Osteocyte (in vitro differentiated cells): Measurements from ENCODE around the gene PRPF8. TPM values are rescaled to one million over a fixed set of nuclear protein-coding genes. Genes with fewer than 3 reads are reported as not detected.
A peak's percentile ranks its signal among the peaks of the same experiment; 100 is the strongest.

Source experiments
- DNase-seq: peaks from one replicate; pipeline ENCODE4 v3.0.0; 2021; ENCODE audit warnings: mixed read lengths; ENCODE audit not compliant: unreplicated experiment; ENCODE audit errors: extremely low spot score
- H3K27ac Mint-ChIP-seq: one replicate; pipeline ENCODE4 v1.8.0; 2021; ENCODE audit warnings: mild to moderate bottlenecking, mixed read lengths; ENCODE audit not compliant: unreplicated experiment
- H3K27me3 Mint-ChIP-seq: one replicate; pipeline ENCODE4 v1.8.0; 2021; ENCODE audit warnings: mixed read lengths; ENCODE audit not compliant: unreplicated experiment
- H3K36me3 Mint-ChIP-seq: one replicate; pipeline ENCODE4 v1.8.0; 2021; ENCODE audit warnings: mixed read lengths; ENCODE audit not compliant: unreplicated experiment
- H3K4me1 Mint-ChIP-seq: one replicate; pipeline ENCODE4 v1.8.0; 2021; ENCODE audit warnings: mixed read lengths; ENCODE audit not compliant: unreplicated experiment
- H3K4me3 Mint-ChIP-seq: one replicate; pipeline ENCODE4 v1.8.0; 2021; ENCODE audit warnings: mild to moderate bottlenecking, moderate library complexity, mixed read lengths; ENCODE audit not compliant: unreplicated experiment
- H3K9me3 Mint-ChIP-seq: one replicate; pipeline ENCODE4 v1.8.0; 2021; ENCODE audit warnings: mixed read lengths; ENCODE audit not compliant: unreplicated experiment
- total RNA-seq: library from RNA; stranded (reverse); gene quantifications from 2 replicates; pipeline ENCODE4 v1.2.1, GENCODE V29; 2021
- TF ChIP-seq, protein P1 (sequence below): fragments of 200-600 bp; sonication (generic); IDR thresholded peaks from 2 replicates; pipeline ENCODE4 v1.5.0; 2021; ENCODE audit warnings: antibody characterized with exemption, mild to moderate bottlenecking, moderate library complexity

PRPF8 gene
- total RNA-seq, 1 donor from 2014 or later: 238 TPM

DNA sequence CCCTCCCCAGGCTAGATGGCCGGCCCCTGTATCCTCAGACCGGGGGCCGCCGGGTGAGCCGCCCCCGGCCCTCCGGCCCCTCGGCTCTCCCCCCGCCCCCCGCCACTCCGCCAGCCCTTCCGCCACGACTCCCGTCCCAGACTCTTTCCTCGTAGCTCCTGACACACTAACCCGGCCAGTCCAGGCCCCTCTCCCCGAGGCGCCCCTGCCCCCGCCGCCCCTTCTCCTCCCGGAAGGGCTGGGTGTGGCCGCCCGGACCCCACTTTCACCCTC, 31.1 kb upstream of the PRPF8 start:
- Mint-ChIP-seq H3K4me1 (peaks cover 60% of the 10 kb centered on the region), H3K4me3 (peak overlapping the region; percentile 94), H3K9me3 (no peaks in the 10 kb centered on the region), H3K36me3 (peaks cover 17% of the 10 kb centered on the region), H3K27me3 (no peaks in the 10 kb centered on the region), H3K27ac (peak overlapping the region; percentile 97)
- no peak for DNase-seq
- TF ChIP-seq, protein P1, sequence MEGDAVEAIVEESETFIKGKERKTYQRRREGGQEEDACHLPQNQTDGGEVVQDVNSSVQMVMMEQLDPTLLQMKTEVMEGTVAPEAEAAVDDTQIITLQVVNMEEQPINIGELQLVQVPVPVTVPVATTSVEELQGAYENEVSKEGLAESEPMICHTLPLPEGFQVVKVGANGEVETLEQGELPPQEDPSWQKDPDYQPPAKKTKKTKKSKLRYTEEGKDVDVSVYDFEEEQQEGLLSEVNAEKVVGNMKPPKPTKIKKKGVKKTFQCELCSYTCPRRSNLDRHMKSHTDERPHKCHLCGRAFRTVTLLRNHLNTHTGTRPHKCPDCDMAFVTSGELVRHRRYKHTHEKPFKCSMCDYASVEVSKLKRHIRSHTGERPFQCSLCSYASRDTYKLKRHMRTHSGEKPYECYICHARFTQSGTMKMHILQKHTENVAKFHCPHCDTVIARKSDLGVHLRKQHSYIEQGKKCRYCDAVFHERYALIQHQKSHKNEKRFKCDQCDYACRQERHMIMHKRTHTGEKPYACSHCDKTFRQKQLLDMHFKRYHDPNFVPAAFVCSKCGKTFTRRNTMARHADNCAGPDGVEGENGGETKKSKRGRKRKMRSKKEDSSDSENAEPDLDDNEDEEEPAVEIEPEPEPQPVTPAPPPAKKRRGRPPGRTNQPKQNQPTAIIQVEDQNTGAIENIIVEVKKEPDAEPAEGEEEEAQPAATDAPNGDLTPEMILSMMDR: no peak

DNA sequence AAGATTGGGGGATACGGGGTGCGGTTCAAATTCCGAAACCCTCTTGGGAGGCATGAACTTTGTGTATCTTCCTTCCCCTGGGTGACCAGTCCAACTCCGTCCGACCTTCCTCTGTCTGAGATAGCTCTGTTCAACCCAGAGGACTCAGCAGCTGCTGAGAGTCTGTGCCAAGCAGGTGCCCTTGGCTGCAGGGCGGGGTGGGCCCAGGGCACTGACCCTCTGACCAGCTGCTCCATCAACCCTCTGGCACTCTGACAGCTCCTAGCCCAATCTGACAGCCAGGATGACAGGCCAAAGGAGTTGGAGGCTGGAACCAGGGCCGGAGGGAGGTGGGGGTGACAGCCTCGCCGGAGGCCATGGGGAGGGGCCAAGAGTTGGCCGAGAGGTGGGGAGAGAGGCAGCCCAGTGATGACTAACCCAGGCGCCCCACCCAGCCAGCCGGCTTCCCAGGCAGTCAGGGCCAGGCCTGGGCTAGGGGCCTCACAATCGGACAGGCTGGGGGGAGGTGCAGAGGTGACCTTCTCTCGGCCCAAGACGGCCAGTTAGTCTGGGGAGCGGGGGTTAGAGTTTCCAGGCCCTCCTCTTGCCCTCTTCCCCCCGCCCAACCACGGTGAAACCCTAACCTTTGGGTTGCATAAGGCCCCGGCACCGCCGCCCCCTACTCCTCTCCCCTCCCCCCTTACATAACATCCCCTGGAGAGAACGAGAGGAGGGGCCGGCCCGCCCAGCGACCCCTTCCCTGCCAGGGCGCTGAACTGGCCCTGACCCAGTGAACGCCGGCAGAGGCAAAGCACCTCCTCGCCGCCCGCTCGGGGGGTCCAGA, 30.5 kb upstream of the PRPF8 start:
- Mint-ChIP-seq H3K4me3 (peak overlapping the region; percentile 94), H3K27ac (peak overlapping the region; percentile 97), H3K4me1 (peaks cover 59% of the 10 kb centered on the region), H3K36me3 (peaks cover 17% of the 10 kb centered on the region), H3K9me3 (no peaks in the 10 kb centered on the region), H3K27me3 (no peaks in the 10 kb centered on the region)
- DNase-seq: peak; percentile 96
- TF ChIP-seq, protein P1: no peak

DNA sequence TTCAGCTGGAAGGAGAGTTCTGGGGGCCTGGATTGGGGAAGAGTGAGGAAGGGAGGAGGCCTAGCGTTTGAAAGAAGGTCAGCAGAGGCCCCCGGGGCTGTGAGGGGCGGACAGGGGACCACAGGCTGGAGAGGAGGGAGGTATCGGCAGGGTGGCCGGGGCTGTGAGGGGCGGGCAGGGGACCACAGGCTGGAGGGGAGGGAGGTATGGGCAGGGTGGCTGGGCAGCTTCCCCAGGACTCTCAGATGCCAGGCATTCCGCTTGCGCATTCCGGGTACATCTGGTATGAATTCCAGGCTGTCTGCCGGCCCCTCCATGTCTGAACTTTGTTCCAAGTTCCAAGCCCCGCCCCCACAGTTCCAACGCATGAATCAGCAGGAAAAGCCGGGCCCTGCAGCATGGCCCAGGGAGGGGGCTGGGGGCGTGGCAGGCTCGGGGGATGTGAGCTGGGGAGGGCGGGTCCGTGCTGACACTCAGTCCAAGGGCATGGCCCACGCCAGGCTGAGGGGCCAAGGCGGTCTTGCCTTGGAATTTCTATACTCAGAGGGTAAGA, 29.8 kb upstream of the PRPF8 start:
- peaks cover 58% of the 10 kb centered on the region for H3K4me1 Mint-ChIP-seq
- H3K27ac Mint-ChIP-seq: peak overlapping the region; percentile 97
- H3K27me3 Mint-ChIP-seq: no peaks in the 10 kb centered on the region
- peaks cover 17% of the 10 kb centered on the region for H3K36me3 Mint-ChIP-seq
- TF ChIP-seq, protein P1: no peak
- peak; percentile 99 for DNase-seq
- no peaks in the 10 kb centered on the region for H3K9me3 Mint-ChIP-seq
- H3K4me3 Mint-ChIP-seq: peak overlapping the region; percentile 94

DNA sequence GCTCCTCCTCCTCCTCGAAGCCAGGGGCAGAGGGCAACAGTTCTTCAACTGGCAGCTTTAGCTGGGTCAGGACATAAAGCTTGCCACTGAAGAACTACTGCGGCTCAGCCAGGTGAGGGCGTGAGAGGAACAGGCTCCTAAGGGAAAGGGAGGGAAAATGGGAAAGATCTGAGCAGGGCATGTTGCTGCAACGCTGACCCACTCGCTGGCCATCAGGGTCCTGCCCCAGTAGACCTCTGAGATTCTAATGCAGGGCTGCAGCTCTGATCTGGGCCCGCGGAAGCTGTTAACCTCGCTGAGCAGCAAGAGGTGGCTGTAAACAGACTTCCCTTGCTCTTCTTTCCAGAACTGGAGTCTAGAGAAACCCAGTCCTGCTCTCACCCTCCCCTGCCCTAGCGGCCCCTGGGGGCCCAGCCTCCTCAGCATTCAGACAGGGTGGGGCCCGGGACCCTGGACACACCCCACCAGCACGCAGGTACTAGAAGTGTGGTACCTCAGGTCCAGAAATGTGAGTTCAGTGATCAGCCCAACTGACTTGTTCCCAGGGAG, 29.3 kb upstream of the PRPF8 start:
- H3K4me1 Mint-ChIP-seq: peaks cover 58% of the 10 kb centered on the region

More for the DNA sequence above, 29.3 kb upstream of the PRPF8 start:
- no peak for DNase-seq
- H3K27me3 Mint-ChIP-seq: no peaks in the 10 kb centered on the region
- TF ChIP-seq, protein P1: peak; percentile 46
- no peaks in the 10 kb centered on the region for H3K9me3 Mint-ChIP-seq
- peak overlapping the region; percentile 97 for H3K27ac Mint-ChIP-seq
- peaks cover 17% of the 10 kb centered on the region for H3K36me3 Mint-ChIP-seq
- peak overlapping the region; percentile 94 for H3K4me3 Mint-ChIP-seq
